ENCODE data around the gene B3GLCT.

Gene B3GLCT

GRCh38 chr13:31246918-31247317 lies 47.1 kb downstream of the B3GLCT start:
- H3K4me3 ChIP-seq (ENCODE audit: low read length) = no peak overlapping the region
- TF ChIP-seq CTCF (conservative IDR thresholded peaks at IDR 0.05; ENCODE audit: low read length) = no peak
- DNase-seq (ENCODE audit: low read depth) = no peak

- no peak overlapping the region for H3K4me3 ChIP-seq (ENCODE audit: low read length)
- no peak for DNase-seq (ENCODE audit: low read depth)
- TF ChIP-seq CTCF (conservative IDR thresholded peaks at IDR 0.05; ENCODE audit: low read length) = no peak
Observed at GRCh38 chr13:31248361-31248760, 48.6 kb downstream of the B3GLCT start.

- no peak for TF ChIP-seq CTCF (conservative IDR thresholded peaks at IDR 0.05; ENCODE audit: low read length)
- H3K4me3 ChIP-seq (ENCODE audit: low read length) = no peak overlapping the region
- DNase-seq (ENCODE audit: low read depth) = no peak
Observed at GRCh38 chr13:31248965-31249539, 49.3 kb downstream of the B3GLCT start.

- no peak for DNase-seq (ENCODE audit: low read depth)
- TF ChIP-seq CTCF (conservative IDR thresholded peaks at IDR 0.05; ENCODE audit: low read length) = no peak
- H3K4me3 ChIP-seq (ENCODE audit: low read length) = no peak overlapping the region
Observed at GRCh38 chr13:31250435-31250834, 50.7 kb downstream of the B3GLCT start.

- H3K4me3 ChIP-seq (ENCODE audit: low read length) = no peak overlapping the region
- no peak for DNase-seq (ENCODE audit: low read depth)
- TF ChIP-seq CTCF (conservative IDR thresholded peaks at IDR 0.05; ENCODE audit: low read length) = no peak
Observed at GRCh38 chr13:31261241-31261640, 61.5 kb downstream of the B3GLCT start.

- no peak for TF ChIP-seq CTCF (conservative IDR thresholded peaks at IDR 0.05; ENCODE audit: low read length)
- no peak for DNase-seq (ENCODE audit: low read depth)
- H3K4me3 ChIP-seq (ENCODE audit: low read length) = no peak overlapping the region
Observed at GRCh38 chr13:31263346-31263745, 63.6 kb downstream of the B3GLCT start.

GRCh38 chr13:31264151-31264550 lies 64.4 kb downstream of the B3GLCT start:
- no peak for DNase-seq (ENCODE audit: low read depth)
- no peak overlapping the region for H3K4me3 ChIP-seq (ENCODE audit: low read length)

More at GRCh38 chr13:31264151-31264550, 64.4 kb downstream of the B3GLCT start:
- TF ChIP-seq CTCF (conservative IDR thresholded peaks at IDR 0.05; ENCODE audit: low read length) = no peak
